IMR-90 (cell line): ENCODE results near the gene PRLR. TPM values are rescaled to one million over a fixed set of nuclear protein-coding genes. Genes with fewer than 3 reads are reported as not detected.

ENCODE experiments used
- ATAC-seq: fragments of 200-7000 bp; cut with Tn5 transposase; 2 replicates; pipeline ENCODE4 v1.9.1; 2020; ENCODE audit warnings: low read depth, mild to moderate bottlenecking, moderate library complexity
- BruUV-seq: library from RNA; stranded (reverse); fragments of 400-500 nt; replicated peaks from 2 replicates; lab custom pipeline; 2021; lab: Mats Ljungman, UMichigan
- CTCF ChIA-PET: fragments of 300-600 bp; formaldehyde crosslinking; extraction: SDS; loops from one replicate; lab custom pipeline; 2021; ENCODE audit warnings: antibody characterized with exemption; lab: Yijun Ruan, JAX
- POLR2A ChIA-PET: fragments of 300-600 bp; sonication (Branson Sonifier 250); formaldehyde crosslinking; loops from one replicate; lab custom pipeline; 2022; ENCODE audit warnings: antibody characterized with exemption; ENCODE audit not compliant: unreplicated experiment; lab: Charles Lee
- DNase-seq: peaks from one replicate; pipeline ENCODE4 v3.0.0; 2013
- H2AFZ ChIP-seq: replicated peaks from 2 replicates; pipeline ENCODE3; 2013; ENCODE audit warnings: low read length, mild to moderate bottlenecking; ENCODE audit not compliant: poor library complexity
- H2AK5ac ChIP-seq: 2 replicates; pipeline ENCODE4 v1.6.1; 2013; ENCODE audit warnings: low read depth, low read length, inconsistent platforms
- H2AK9ac ChIP-seq: replicated peaks from 2 replicates; pipeline ENCODE3; 2013; ENCODE audit warnings: mild to moderate bottlenecking, low read depth, low read length, moderate library complexity; ENCODE audit not compliant: poor library complexity
- H2BK120ac ChIP-seq: 2 replicates; pipeline ENCODE4 v1.6.1; 2013; ENCODE audit warnings: low read depth, low read length, inconsistent platforms
- H2BK15ac ChIP-seq: 3 replicates; pipeline ENCODE4 v1.6.1; 2013; ENCODE audit warnings: low read depth, low read length, inconsistent platforms
- H2BK20ac ChIP-seq: 2 replicates; pipeline ENCODE4 v1.6.1; 2013; ENCODE audit warnings: low read depth, mild to moderate bottlenecking, inconsistent platforms, low read length, moderate library complexity
- H2BK5ac ChIP-seq: 2 replicates; pipeline ENCODE4 v1.6.1; 2013; ENCODE audit warnings: mild to moderate bottlenecking, low read depth, low read length, inconsistent platforms; ENCODE audit not compliant: poor library complexity, severe bottlenecking
- H3K14ac ChIP-seq: replicated peaks from 2 replicates; pipeline ENCODE4 v1.6.1; 2013; ENCODE audit warnings: low read depth, low read length, inconsistent platforms
- H3K18ac ChIP-seq: 2 replicates; pipeline ENCODE4 v1.6.1; 2013; ENCODE audit warnings: low read depth, low read length, control low read depth
- H3K23ac ChIP-seq: 2 replicates; pipeline ENCODE4 v1.6.1; 2013; ENCODE audit warnings: low read depth, low read length, inconsistent platforms
- H3K27ac ChIP-seq: 2 replicates; pipeline ENCODE4 v1.5.1; 2013; ENCODE audit warnings: mild to moderate bottlenecking, control low read depth, low read length; ENCODE audit not compliant: insufficient read depth
- H3K27me3 ChIP-seq: 2 replicates; pipeline ENCODE4 v1.6.1; 2013; ENCODE audit warnings: low read length; ENCODE audit not compliant: control insufficient read depth, insufficient read depth
- H3K36me3 ChIP-seq: 2 replicates; pipeline ENCODE4 v1.6.1; 2013; ENCODE audit warnings: low read length, mixed read lengths; ENCODE audit not compliant: control insufficient read depth, insufficient read depth
- H3K4ac ChIP-seq: 2 replicates; pipeline ENCODE4 v1.6.1; 2013; ENCODE audit warnings: low read depth, low read length, inconsistent platforms
- H3K4me1 ChIP-seq: 2 replicates; pipeline ENCODE4 v1.6.1; 2013; ENCODE audit warnings: low read length, mixed read lengths; ENCODE audit not compliant: control insufficient read depth, insufficient read depth
- H3K4me2 ChIP-seq: 2 replicates; pipeline ENCODE4 v1.6.1; 2013; ENCODE audit warnings: low read depth, mild to moderate bottlenecking, control low read depth, low read length, moderate library complexity
- H3K4me3 ChIP-seq: 2 replicates; pipeline ENCODE4 v1.5.1; 2013; ENCODE audit warnings: low read depth, mild to moderate bottlenecking, control low read depth, low read length, moderate library complexity; ENCODE audit not compliant: insufficient read depth
- H3K56ac ChIP-seq: 2 replicates; pipeline ENCODE4 v1.6.1; 2013; ENCODE audit warnings: low read length, inconsistent platforms; ENCODE audit not compliant: insufficient read depth; ENCODE audit errors: extremely low read depth
- H3K79me1 ChIP-seq, 2 experiments: 2 replicates each; pipeline ENCODE4 v1.6.1; 2013; ENCODE audit warnings: low read length in 2 of 2, inconsistent platforms in 1 of 2, low read depth in 1 of 2
- H3K9ac ChIP-seq: 2 replicates; pipeline ENCODE4 v1.6.1; 2013; ENCODE audit warnings: low read depth, low read length, control low read depth
- H3K9me1 ChIP-seq: 2 replicates; pipeline ENCODE4 v1.6.1; 2013; ENCODE audit warnings: low read length, inconsistent platforms; ENCODE audit not compliant: insufficient read depth
- H3K9me3 ChIP-seq: 2 replicates; pipeline ENCODE4 v1.6.1; 2013; ENCODE audit warnings: low read length; ENCODE audit not compliant: control insufficient read depth, insufficient read depth
- H4K20me1 ChIP-seq: 2 replicates; pipeline ENCODE4 v1.6.1; 2013; ENCODE audit warnings: low read length, inconsistent platforms; ENCODE audit not compliant: insufficient read depth
- H4K5ac ChIP-seq: 2 replicates; pipeline ENCODE4 v1.6.1; 2013; ENCODE audit warnings: mild to moderate bottlenecking, low read depth, low read length, control low read depth
- H4K8ac ChIP-seq, 2 experiments: 2 replicates each; pipeline ENCODE4 v1.6.1; 2013; ENCODE audit warnings: low read depth in 2 of 2, low read length in 2 of 2, control low read depth in 1 of 2, inconsistent platforms in 1 of 2
- H4K91ac ChIP-seq: 2 replicates; pipeline ENCODE4 v1.6.1; 2013; ENCODE audit warnings: low read depth, low read length, inconsistent platforms; ENCODE audit not compliant: insufficient read depth
- CEBPB ChIP-seq: IDR thresholded peaks from 2 replicates; pipeline ENCODE4 v1.6.1; 2012; ENCODE audit warnings: low read depth, low read length, improper control_type of control experiment
- CTCF ChIP-seq: conservative IDR thresholded peaks from 2 replicates; pipeline ENCODE4 v1.5.1; 2012; ENCODE audit warnings: mild to moderate bottlenecking, low read depth, low read length, improper control_type of control experiment
- MAFK ChIP-seq: IDR thresholded peaks from 2 replicates; pipeline ENCODE4 v1.6.1; 2012; ENCODE audit warnings: low read depth, low read length, improper control_type of control experiment
- MAZ ChIP-seq: IDR thresholded peaks from 2 replicates; pipeline ENCODE4 v1.6.1; 2012; ENCODE audit warnings: low read depth, mild to moderate bottlenecking, low read length, improper control_type of control experiment, moderate library complexity, borderline replicate concordance
- MXI1 ChIP-seq: IDR thresholded peaks from 2 replicates; pipeline ENCODE4 v1.6.1; 2012; ENCODE audit warnings: low read depth, mild to moderate bottlenecking, low read length, moderate library complexity, borderline replicate concordance
- SMC3 ChIP-seq: fragments of 150-350 bp; IDR thresholded peaks from 2 replicates; pipeline ENCODE4 v1.6.1; 2016; ENCODE audit warnings: low read depth, mild to moderate bottlenecking, antibody characterized with exemption, low read length, moderate library complexity
- USF2 ChIP-seq: fragments of 150-350 bp; IDR thresholded peaks from 2 replicates; pipeline ENCODE4 v1.6.1; 2017; ENCODE audit warnings: mild to moderate bottlenecking, antibody characterized with exemption, low read length, low read depth
- dilution Hi-C: fragments of 300-500 bp; cut with HindIII; formaldehyde crosslinking; loops from one replicate; pipeline ENCODE4 v1.14.3; 2018; ENCODE audit warnings: low sequenced_read_pairs; ENCODE audit not compliant: unreplicated experiment
- in situ Hi-C: fragments of 300-500 bp; cut with MboI; formaldehyde crosslinking; loops from 3 replicates; pipeline ENCODE4 v1.14.3; 2019; ENCODE audit warnings: low sequenced_read_pairs, inconsistent platforms, mixed read lengths
- intact Hi-C: fragments of 100-400 bp; cut with micrococcal nuclease; formaldehyde crosslinking; loops from 2 replicates; pipeline ENCODE4 v1.10.0; 2022
- polyA plus RNA-seq, 3 experiments: library from polyadenylated mRNA; depleted of rRNA; stranded (reverse); fragments of >200 nt; gene quantifications; 2 replicates each; pipeline ENCODE4 v1.2.3, GENCODE V29; 2012; ENCODE audit warnings: low replicate concordance in 1 of 3
- total RNA-seq: library from RNA; depleted of rRNA; stranded (reverse); fragments of >200 nt; gene quantifications from 2 replicates; pipeline ENCODE4 v1.2.3, GENCODE V29; 2012
- TF ChIP-seq, protein P1 (sequence below): fragments of 150-350 bp; IDR thresholded peaks from 2 replicates; pipeline ENCODE4 v1.6.1; 2016; ENCODE audit warnings: low read depth, mild to moderate bottlenecking, low read length, moderate library complexity, borderline replicate concordance

PRLR gene
- total and polyA plus RNA-seq, 2 of the 4 experiments (the other 2 are of a cell fraction), result 0.24 to 0.54 TPM

DNA sequence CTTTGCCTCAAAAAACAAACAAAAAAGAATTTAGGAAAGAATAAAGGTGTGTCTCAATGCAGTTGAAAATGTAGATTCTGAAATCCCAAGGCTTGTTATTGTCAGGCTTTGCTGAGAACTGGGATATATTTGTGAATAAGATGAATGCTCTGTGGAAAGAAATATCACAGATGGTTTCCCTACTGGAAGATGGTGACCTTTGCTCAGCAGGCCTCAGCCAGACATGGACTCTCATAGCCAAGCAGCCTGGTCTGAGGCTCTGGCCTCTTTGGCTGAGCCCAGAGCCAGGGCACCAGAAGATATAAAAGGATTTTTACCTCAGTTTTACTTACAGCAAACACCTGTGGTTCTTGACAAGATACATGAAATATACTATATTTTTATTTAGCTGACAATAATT, 219.6 kb downstream of the PRLR start:
- no peaks in the 10 kb centered on the region for H3K9me3 ChIP-seq
- H4K5ac ChIP-seq, result no peak overlapping the region
- no peak overlapping the region for H2BK15ac ChIP-seq
- no peak overlapping the region for H2BK120ac ChIP-seq
- H4K8ac ChIP-seq, result no peak overlapping the region
- BruUV-seq, result no TSS peak
- H3K79me1 ChIP-seq, result no peaks in the 10 kb centered on the region
- ATAC-seq (no peak), DNase-seq (no peak)
- no peak overlapping the region for H3K18ac ChIP-seq
- H3K27me3 ChIP-seq, result no peaks in the 10 kb centered on the region
- in situ Hi-C loops, result no loop called here
- no peak overlapping the region for H2BK20ac ChIP-seq
- TF ChIP-seq MAZ (no peak), CEBPB (no peak), CTCF (no peak), MAFK (no peak), SMC3 (no peak), MXI1 (no peak), USF2 (no peak)
- TF ChIP-seq, protein P1, sequence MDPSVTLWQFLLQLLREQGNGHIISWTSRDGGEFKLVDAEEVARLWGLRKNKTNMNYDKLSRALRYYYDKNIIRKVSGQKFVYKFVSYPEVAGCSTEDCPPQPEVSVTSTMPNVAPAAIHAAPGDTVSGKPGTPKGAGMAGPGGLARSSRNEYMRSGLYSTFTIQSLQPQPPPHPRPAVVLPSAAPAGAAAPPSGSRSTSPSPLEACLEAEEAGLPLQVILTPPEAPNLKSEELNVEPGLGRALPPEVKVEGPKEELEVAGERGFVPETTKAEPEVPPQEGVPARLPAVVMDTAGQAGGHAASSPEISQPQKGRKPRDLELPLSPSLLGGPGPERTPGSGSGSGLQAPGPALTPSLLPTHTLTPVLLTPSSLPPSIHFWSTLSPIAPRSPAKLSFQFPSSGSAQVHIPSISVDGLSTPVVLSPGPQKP, result no peak
- H2BK5ac ChIP-seq, result no peak overlapping the region
- no peak overlapping the region for H3K9ac ChIP-seq
- H2AFZ ChIP-seq, result no peak overlapping the region
- no peaks in the 10 kb centered on the region for H3K36me3 ChIP-seq
- ChIA-PET CTCF (interaction anchor here (1.6 kb wide), 1 partner anchor 53 kb away, joined by 4 read pairs; no protein-coding TSS in a partner anchor), POLR2A (no interaction called here)
- no peaks in the 10 kb centered on the region for H3K9me1 ChIP-seq
- no peak overlapping the region for H3K27ac ChIP-seq
- intact Hi-C loops, result no loop called here
- H3K4me3 ChIP-seq, result no peak overlapping the region
- dilution Hi-C loops, result no loop called here
- no peak overlapping the region for H4K91ac ChIP-seq
- H3K4ac ChIP-seq, result no peak overlapping the region
- H4K20me1 ChIP-seq, result no peaks in the 10 kb centered on the region
- peaks cover 6% of the 10 kb centered on the region for H3K4me1 ChIP-seq
- H3K14ac ChIP-seq, result no peak overlapping the region
- H2AK9ac ChIP-seq, result no peak overlapping the region
- no peak overlapping the region for H2AK5ac ChIP-seq
- no peak overlapping the region for H3K56ac ChIP-seq
- no peak overlapping the region for H3K23ac ChIP-seq
- H3K4me2 ChIP-seq, result no peak overlapping the region
